SU-DHL-6 (cell line): ENCODE measurements around the gene SULT1A4.
A peak's percentile ranks its signal among the peaks of the same experiment; 100 is the strongest.
"Not testable (repeated sequence)": the region's sequence is repeated elsewhere in the genome, so short reads cannot be mapped to it uniquely, and the experiment has no call there.

ENCODE experiments used
- H2AFZ ChIP-seq: fragments of 200-600 bp; sonication (generic); 2 replicates; pipeline ENCODE4 v1.6.1; 2014; ENCODE audit warnings: low read depth, mild to moderate bottlenecking, moderate library complexity, mixed read lengths, antibody characterized with exemption, low read length; ENCODE audit not compliant: severe bottlenecking
- H3F3A ChIP-seq: fragments of 200-600 bp; shearing (Covaris generic); 2 replicates; pipeline ENCODE4 v1.6.0; 2016; ENCODE audit warnings: antibody characterized with exemption, mild to moderate bottlenecking; ENCODE audit not compliant: insufficient read depth
- H3K27ac ChIP-seq: fragments of 200-600 bp; sonication (generic); 2 replicates; pipeline ENCODE4 v1.5.1; 2016; ENCODE audit warnings: low read depth, mild to moderate bottlenecking, low read length, moderate library complexity, mixed read lengths
- H3K27me3 ChIP-seq: fragments of 200-600 bp; sonication (generic), shearing (Covaris generic); 2 replicates; pipeline ENCODE4 v1.6.0; 2014; ENCODE audit warnings: mild to moderate bottlenecking, low read length
- H3K36me3 ChIP-seq: fragments of 200-600 bp; sonication (generic); 2 replicates; pipeline ENCODE4 v1.6.1; 2014; ENCODE audit warnings: mild to moderate bottlenecking, low read length, mixed read lengths
- H3K4me2 ChIP-seq: fragments of 300-600, 200-600 bp; shearing (Covaris generic), sonication (generic); 2 replicates; pipeline ENCODE4 v1.6.0; 2014; ENCODE audit warnings: low read length, low read depth, mild to moderate bottlenecking; ENCODE audit not compliant: poor library complexity, severe bottlenecking
- H3K4me3 ChIP-seq: fragments of 200-600 bp; sonication (generic); 2 replicates; pipeline ENCODE4 v1.5.1; 2014; ENCODE audit warnings: antibody characterized with exemption, low read length, mild to moderate bottlenecking, mixed read lengths; ENCODE audit not compliant: insufficient read depth, poor library complexity, severe bottlenecking
- H3K79me2 ChIP-seq: fragments of 200-600 bp; sonication (generic); 2 replicates; pipeline ENCODE4 v1.6.1; 2014; ENCODE audit warnings: mild to moderate bottlenecking, low read length, moderate library complexity; ENCODE audit not compliant: insufficient read depth
- H3K9ac ChIP-seq: fragments of 200-600 bp; sonication (generic); 2 replicates; pipeline ENCODE4 v1.7.0; 2014; ENCODE audit warnings: mild to moderate bottlenecking, low read length
- H3K9me2 ChIP-seq: fragments of 200-600 bp; sonication (generic); replicated peaks from 2 replicates; pipeline ENCODE4 v1.6.1; 2014; ENCODE audit warnings: low read length; ENCODE audit not compliant: insufficient read depth
- H3K9me3 ChIP-seq: fragments of 200-600 bp; sonication (generic); 2 replicates; pipeline ENCODE4 v1.6.1; 2014; ENCODE audit warnings: low read length, mixed read lengths; ENCODE audit not compliant: insufficient read depth
- H4K20me1 ChIP-seq: fragments of 200-600 bp; sonication (generic); 2 replicates; pipeline ENCODE4 v1.6.1; 2014; ENCODE audit warnings: low read depth, mild to moderate bottlenecking, antibody characterized with exemption, low read length, moderate library complexity, mixed read lengths

The SULT1A4 gene

GRCh38 chr16:29465985-29466824, 6.5 kb downstream of the SULT1A4 start:
- H3K9me3 ChIP-seq, H3K4me2 ChIP-seq, H3K27ac ChIP-seq, H3K79me2 ChIP-seq, H4K20me1 ChIP-seq, H3K9ac ChIP-seq, H3K4me3 ChIP-seq, H3K27me3 ChIP-seq, H2AFZ ChIP-seq, H3K9me2 ChIP-seq, H3K36me3 ChIP-seq, H3F3A ChIP-seq: not testable (repeated sequence)

- not testable (repeated sequence) for H4K20me1 ChIP-seq, H3K9me3 ChIP-seq, H3F3A ChIP-seq, H3K27me3 ChIP-seq, H3K9ac ChIP-seq, H3K4me3 ChIP-seq, H2AFZ ChIP-seq, H3K27ac ChIP-seq, H3K4me2 ChIP-seq, H3K36me3 ChIP-seq, H3K9me2 ChIP-seq, H3K79me2 ChIP-seq
Measured at GRCh38 chr16:29466904-29467303, 7.2 kb downstream of the SULT1A4 start.

DNA sequence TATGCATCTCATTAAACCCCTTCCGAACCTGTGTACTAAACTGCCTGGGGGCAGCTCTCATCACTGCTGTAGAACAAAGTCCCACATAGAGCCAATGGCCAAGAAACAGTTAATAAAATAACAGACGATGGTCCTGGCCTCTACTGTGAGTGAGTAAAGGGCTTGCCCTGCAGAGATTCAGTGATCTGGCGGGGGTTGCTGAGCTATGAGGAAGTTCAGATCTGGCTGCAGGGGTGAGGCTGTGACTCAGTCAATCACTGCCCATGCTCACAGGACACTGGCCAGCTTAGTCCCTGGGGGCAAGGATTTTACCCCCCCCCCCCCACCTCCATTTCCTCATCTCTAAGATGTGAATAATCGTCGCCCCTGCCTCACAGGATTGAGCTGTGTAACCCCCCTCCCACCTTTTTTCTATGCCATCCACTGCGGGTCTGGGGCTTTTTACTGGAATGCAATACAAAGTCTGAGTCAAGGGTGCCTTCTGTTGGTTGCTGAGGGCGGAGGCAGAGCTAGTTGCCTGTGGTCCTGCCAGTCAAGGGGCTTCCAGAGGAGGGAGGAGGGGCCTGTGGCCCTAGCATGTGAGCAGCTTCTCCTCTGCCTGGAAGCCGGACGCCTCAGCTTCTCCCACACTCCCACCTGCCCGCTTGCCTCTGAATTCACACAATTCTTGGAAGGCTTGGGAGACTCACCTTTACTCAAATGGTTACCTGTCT, 8.1 kb downstream of the SULT1A4 start:
- H3K79me2 ChIP-seq, H2AFZ ChIP-seq: not testable (repeated sequence)

DNA sequence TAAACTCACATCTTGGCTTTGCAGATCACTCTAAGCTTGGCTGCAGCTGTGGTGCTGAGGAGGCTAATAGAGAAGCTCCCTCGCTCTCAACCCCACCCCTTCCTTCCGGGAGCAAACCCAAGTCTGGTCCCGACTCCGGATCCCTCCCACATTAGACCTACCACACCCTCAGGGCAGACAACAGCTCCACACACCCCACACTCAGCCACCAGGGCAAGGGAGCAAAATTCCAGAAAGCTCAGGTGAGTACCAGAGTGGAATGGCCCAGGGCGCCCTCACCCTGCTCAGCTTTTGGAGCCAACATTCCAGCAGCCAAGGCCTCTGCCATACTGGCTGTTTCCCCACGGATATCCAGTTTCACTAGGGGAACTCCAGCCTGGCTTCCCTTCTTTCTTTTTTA, 9.9 kb downstream of the SULT1A4 start:
- Histone ChIP-seq H3K9ac (peak overlapping the region; percentile 44; the same call in 1 of the 2 replicates), H3K4me2 (peak overlapping the region; percentile 55), H3K27ac (peak overlapping the region; percentile 79), H3K4me3 (peak overlapping the region; percentile 52)
- H3K9me3 ChIP-seq, H3F3A ChIP-seq, H3K36me3 ChIP-seq, H3K79me2 ChIP-seq, H4K20me1 ChIP-seq, H2AFZ ChIP-seq, H3K27me3 ChIP-seq, H3K9me2 ChIP-seq: not testable (repeated sequence)

More for the DNA sequence above, 8.1 kb downstream of the SULT1A4 start:
- H3K9me3 ChIP-seq, H3K4me2 ChIP-seq, H3F3A ChIP-seq, H4K20me1 ChIP-seq, H3K27me3 ChIP-seq, H3K9ac ChIP-seq, H3K36me3 ChIP-seq, H3K27ac ChIP-seq, H3K9me2 ChIP-seq, H3K4me3 ChIP-seq: not testable (repeated sequence)

DNA sequence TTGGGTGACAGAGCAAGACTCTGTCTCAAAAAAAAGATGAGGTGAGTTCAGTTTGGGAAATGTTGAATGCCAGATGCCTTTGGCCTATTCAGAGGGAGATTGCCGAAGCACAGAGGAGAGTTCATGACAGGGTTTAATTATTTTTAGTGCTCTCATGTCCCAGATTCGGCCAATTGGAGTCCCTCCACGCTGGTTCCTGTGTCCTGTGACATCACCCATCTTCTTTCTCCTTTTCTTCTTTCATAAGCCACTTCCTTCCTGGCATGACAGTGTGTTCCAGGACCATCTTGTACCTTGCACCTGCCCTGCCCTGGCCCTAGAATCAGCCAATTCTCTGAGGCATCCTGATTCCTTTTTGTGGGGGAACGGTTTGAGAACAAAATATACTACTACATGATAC, 12.4 kb downstream of the SULT1A4 start:
- not testable (repeated sequence) for H3K79me2 ChIP-seq, H3K9ac ChIP-seq, H3K27ac ChIP-seq, H3K9me2 ChIP-seq, H3K9me3 ChIP-seq, H3K36me3 ChIP-seq, H3K4me2 ChIP-seq, H2AFZ ChIP-seq, H3K4me3 ChIP-seq, H3K27me3 ChIP-seq, H4K20me1 ChIP-seq, H3F3A ChIP-seq

GRCh38 chr16:29482276-29482675, 22.6 kb downstream of the SULT1A4 start:
- H3K9ac ChIP-seq = peak overlapping the region; percentile 35; the same call in 1 of the 2 replicates
- H3K9me2 ChIP-seq, H3K36me3 ChIP-seq, H3K9me3 ChIP-seq, H3K4me3 ChIP-seq, H3K27me3 ChIP-seq, H3F3A ChIP-seq, H2AFZ ChIP-seq, H4K20me1 ChIP-seq, H3K79me2 ChIP-seq: not testable (repeated sequence)
- peak overlapping the region; percentile 29 for H3K4me2 ChIP-seq
- H3K27ac ChIP-seq = peak overlapping the region; percentile 77

GRCh38 chr16:29506308-29506707, 46.6 kb downstream of the SULT1A4 start, which contains the start of gene NPIPB12:
TSS of gene NPIPB12 (minus strand) at chr16:29506408.
- not testable (repeated sequence) for H3K4me3 ChIP-seq, H3K9ac ChIP-seq, H4K20me1 ChIP-seq, H3K27ac ChIP-seq, H2AFZ ChIP-seq, H3K79me2 ChIP-seq, H3K27me3 ChIP-seq, H3K36me3 ChIP-seq, H3K9me2 ChIP-seq, H3K9me3 ChIP-seq, H3F3A ChIP-seq, H3K4me2 ChIP-seq
